Natural killer cell treated with Interleukin-12 subunit alpha and Interleukin-12 subunit beta and Interleukin-15 and Interleukin-18, amount 100 ng/mL, for 72 hours (primary cell): ENCODE measurements around the gene INPP5D. TPM values are rescaled to one million over a fixed set of nuclear protein-coding genes. Genes with fewer than 3 reads are reported as not detected.
A peak's percentile ranks its signal among the peaks of the same experiment; 100 is the strongest.
"Not testable (repeated sequence)": the region's sequence is repeated elsewhere in the genome, so short reads cannot be mapped to it uniquely, and the experiment has no call there.

Experiments used
- ATAC-seq, 2 donors: fragments of 150-1000 bp; cut with Tn5 transposase in 1 of 2; sonication (Bioruptor Pico), chemical (Tn5 transposase) in 1 of 2; 2 replicates each; pipeline ENCODE4 v1.10.0; 2021
- DNase-seq: peaks from one replicate; pipeline ENCODE4 v3.0.0; 2022; ENCODE audit warnings: low spot score
- H3K27ac Mint-ChIP-seq, 2 donors: 1 replicate in 1 of 2; 2 replicates in 1 of 2; pipeline ENCODE4 v1.8.0; 2022; ENCODE audit warnings: mixed read lengths in 2 of 2, mild to moderate bottlenecking in 1 of 2, moderate library complexity in 1 of 2
- H3K27me3 Mint-ChIP-seq, 2 donors: 1 replicate in 1 of 2; 2 replicates in 1 of 2; pipeline ENCODE4 v1.8.0; 2022; ENCODE audit warnings: mixed read lengths in 2 of 2
- H3K36me3 Mint-ChIP-seq: one replicate; pipeline ENCODE4 v1.8.0; 2022; ENCODE audit warnings: mixed read lengths
- H3K4me1 Mint-ChIP-seq, 2 donors: 1 replicate in 1 of 2; 2 replicates in 1 of 2; pipeline ENCODE4 v1.8.0; 2022; ENCODE audit warnings: low read depth in 2 of 2, mixed read lengths in 2 of 2, mild to moderate bottlenecking in 1 of 2
- H3K4me3 Mint-ChIP-seq: one replicate; pipeline ENCODE4 v1.8.0; 2022; ENCODE audit warnings: mixed read lengths
- H3K9me3 Mint-ChIP-seq: 2 replicates; pipeline ENCODE4 v1.8.0; 2022; ENCODE audit warnings: mixed read lengths
- total RNA-seq, 2 donors: library from RNA; stranded (reverse); gene quantifications; one replicate each; pipeline ENCODE4 v1.2.3, GENCODE V29; 2022

The INPP5D gene
- total RNA-seq, 2 donors from 2014 or later: 136 to 155 TPM

GRCh38 chr2:233153146-233153798, 93.1 kb downstream of the INPP5D start:
- Mint-ChIP-seq H3K4me3 (no peak overlapping the region), H3K36me3 (peaks cover 64% of the 10 kb centered on the region), H3K9me3 (no peaks in the 10 kb centered on the region), H3K27me3 (no peaks in the 10 kb centered on the region), H3K4me1 (peaks cover 55 to 62% of the 10 kb centered on the region in 2 donors), H3K27ac (peak overlapping the region; percentile 65 to 71)
- DNase-seq (no peak), ATAC-seq (no peak)

- no peaks in the 10 kb centered on the region for H3K9me3 Mint-ChIP-seq
- peak overlapping the region; percentile 54 to 89 for H3K27ac Mint-ChIP-seq
- H3K27me3 Mint-ChIP-seq: no peaks in the 10 kb centered on the region
- H3K4me1 Mint-ChIP-seq: peaks cover 55 to 60% of the 10 kb centered on the region in 2 donors
- no peak for DNase-seq
- H3K36me3 Mint-ChIP-seq: peaks cover 51% of the 10 kb centered on the region
- no peak for ATAC-seq
- no peak overlapping the region for H3K4me3 Mint-ChIP-seq
Measured at GRCh38 chr2:233156001-233156400, 95.9 kb downstream of the INPP5D start.

- DNase-seq, H3K9me3 Mint-ChIP-seq, H3K27me3 Mint-ChIP-seq: not testable (repeated sequence)
- peak in 1 of 2 donors; percentile 48 for ATAC-seq
- peaks cover 54 to 59% of the 10 kb centered on the region in 2 donors for H3K4me1 Mint-ChIP-seq
- H3K27ac Mint-ChIP-seq: peak overlapping the region; percentile 54 to 89
- H3K4me3 Mint-ChIP-seq: peak overlapping the region; percentile 34
- H3K36me3 Mint-ChIP-seq: peaks cover 49% of the 10 kb centered on the region
Measured at GRCh38 chr2:233156461-233156860, 96.3 kb downstream of the INPP5D start.

GRCh38 chr2:233161730-233162129, 101.6 kb downstream of the INPP5D start:
- H3K4me1 Mint-ChIP-seq: peaks cover 26 to 28% of the 10 kb centered on the region in 2 donors
- H3K36me3 Mint-ChIP-seq: peaks cover 16% of the 10 kb centered on the region
- no peaks in the 10 kb centered on the region for H3K27me3 Mint-ChIP-seq
- no peaks in the 10 kb centered on the region for H3K9me3 Mint-ChIP-seq
- H3K27ac Mint-ChIP-seq: no peak overlapping the region
- DNase-seq (no peak), ATAC-seq (no peak)
- H3K4me3 Mint-ChIP-seq: no peak overlapping the region

- no peak overlapping the region for H3K27ac Mint-ChIP-seq
- ATAC-seq (no peak), DNase-seq (no peak)
- peaks cover 16 to 22% of the 10 kb centered on the region in 2 donors for H3K4me1 Mint-ChIP-seq
- peaks cover 6% of the 10 kb centered on the region for H3K36me3 Mint-ChIP-seq
- no peaks in the 10 kb centered on the region for H3K9me3 Mint-ChIP-seq
- H3K27me3 Mint-ChIP-seq: no peaks in the 10 kb centered on the region
- no peak overlapping the region for H3K4me3 Mint-ChIP-seq
Measured at GRCh38 chr2:233162770-233163169, 102.6 kb downstream of the INPP5D start.

- Mint-ChIP-seq H3K4me3 (peak overlapping the region; percentile 11), H3K4me1 (peaks cover 9 to 16% of the 10 kb centered on the region in 2 donors), H3K36me3 (no peaks in the 10 kb centered on the region), H3K27me3 (no peaks in the 10 kb centered on the region), H3K27ac (no peak overlapping the region), H3K9me3 (no peaks in the 10 kb centered on the region)
- DNase-seq (no peak), ATAC-seq (peak in 1 of 2 donors; percentile 41)
Measured at GRCh38 chr2:233163486-233164103, 103.5 kb downstream of the INPP5D start.

- H3K27ac Mint-ChIP-seq: no peak overlapping the region
- H3K27me3 Mint-ChIP-seq: no peaks in the 10 kb centered on the region
- DNase-seq (no peak), ATAC-seq (peak; percentile 22 to 24)
- H3K9me3 Mint-ChIP-seq: no peaks in the 10 kb centered on the region
- peaks cover 9 to 17% of the 10 kb centered on the region in 2 donors for H3K4me1 Mint-ChIP-seq
- H3K4me3 Mint-ChIP-seq: no peak overlapping the region
- peaks cover 3% of the 10 kb centered on the region for H3K36me3 Mint-ChIP-seq
Measured at GRCh38 chr2:233164128-233164635, 104.0 kb downstream of the INPP5D start.

- ATAC-seq (no peak), DNase-seq (no peak)
- peaks cover 6% of the 10 kb centered on the region for H3K36me3 Mint-ChIP-seq
- no peaks in the 10 kb centered on the region for H3K9me3 Mint-ChIP-seq
- H3K4me1 Mint-ChIP-seq: peaks cover 11 to 19% of the 10 kb centered on the region in 2 donors
- H3K27me3 Mint-ChIP-seq: no peaks in the 10 kb centered on the region
- H3K27ac Mint-ChIP-seq: no peak overlapping the region
- H3K4me3 Mint-ChIP-seq: no peak overlapping the region
Measured at GRCh38 chr2:233164967-233165366, 104.8 kb downstream of the INPP5D start.

GRCh38 chr2:233165543-233165894, 105.4 kb downstream of the INPP5D start:
- Mint-ChIP-seq H3K4me1 (peaks cover 8 to 19% of the 10 kb centered on the region in 2 donors), H3K27ac (no peak overlapping the region), H3K4me3 (no peak overlapping the region), H3K27me3 (no peaks in the 10 kb centered on the region), H3K9me3 (no peaks in the 10 kb centered on the region), H3K36me3 (peaks cover 6% of the 10 kb centered on the region)
- peak in 1 of 2 donors; percentile 56 for ATAC-seq
- no peak for DNase-seq

- Mint-ChIP-seq H3K27ac (no peak overlapping the region), H3K27me3 (no peaks in the 10 kb centered on the region), H3K9me3 (no peaks in the 10 kb centered on the region), H3K4me1 (peaks cover 6 to 21% of the 10 kb centered on the region in 2 donors), H3K36me3 (peaks cover 6% of the 10 kb centered on the region), H3K4me3 (no peak overlapping the region)
- ATAC-seq (peak; percentile 87 to 88), DNase-seq (peak; percentile 89)
Measured at GRCh38 chr2:233165895-233166661, 105.9 kb downstream of the INPP5D start.

- H3K4me1 Mint-ChIP-seq: peaks cover 14 to 28% of the 10 kb centered on the region in 2 donors
- peaks cover 19% of the 10 kb centered on the region for H3K36me3 Mint-ChIP-seq
- DNase-seq (no peak), ATAC-seq (no peak)
- H3K4me3 Mint-ChIP-seq: no peak overlapping the region
- no peaks in the 10 kb centered on the region for H3K9me3 Mint-ChIP-seq
- H3K27me3 Mint-ChIP-seq: no peaks in the 10 kb centered on the region
- no peak overlapping the region for H3K27ac Mint-ChIP-seq
Measured at GRCh38 chr2:233168445-233168844, 108.3 kb downstream of the INPP5D start.

- Mint-ChIP-seq H3K4me1 (peaks cover 14 to 25% of the 10 kb centered on the region in 2 donors), H3K27me3 (no peaks in the 10 kb centered on the region), H3K36me3 (peaks cover 19% of the 10 kb centered on the region), H3K4me3 (no peak overlapping the region), H3K27ac (peak overlapping the region; percentile 55 to 77), H3K9me3 (no peaks in the 10 kb centered on the region)
- ATAC-seq (no peak), DNase-seq (no peak)
Measured at GRCh38 chr2:233168919-233169318, 108.8 kb downstream of the INPP5D start.

- Mint-ChIP-seq H3K27me3 (no peaks in the 10 kb centered on the region), H3K4me3 (no peak overlapping the region), H3K9me3 (no peaks in the 10 kb centered on the region), H3K27ac (peak overlapping the region in 1 of 2 donors; percentile 57), H3K36me3 (peaks cover 31% of the 10 kb centered on the region), H3K4me1 (peaks cover 23% of the 10 kb centered on the region in 2 donors)
- DNase-seq (no peak), ATAC-seq (no peak)
Measured at GRCh38 chr2:233171344-233171743, 111.2 kb downstream of the INPP5D start.

- H3K9me3 Mint-ChIP-seq: no peaks in the 10 kb centered on the region
Measured at GRCh38 chr2:233173115-233173514, 113.0 kb downstream of the INPP5D start.

More at GRCh38 chr2:233173115-233173514, 113.0 kb downstream of the INPP5D start:
- Mint-ChIP-seq H3K4me1 (peaks cover 27 to 28% of the 10 kb centered on the region in 2 donors), H3K27me3 (no peaks in the 10 kb centered on the region), H3K27ac (no peak overlapping the region), H3K36me3 (peaks cover 38% of the 10 kb centered on the region), H3K4me3 (no peak overlapping the region)
- DNase-seq: no peak
- no peak for ATAC-seq
